ENCODE results near the gene PRCD. TPM values are rescaled to one million over a fixed set of nuclear protein-coding genes. Genes with fewer than 3 reads are reported as not detected.

The PRCD gene
- total and polyA plus RNA-seq, 2 donors (not counting 1 experiment from before 2014, with no cell fraction given), result 18.0 to 30.6 TPM

DNA sequence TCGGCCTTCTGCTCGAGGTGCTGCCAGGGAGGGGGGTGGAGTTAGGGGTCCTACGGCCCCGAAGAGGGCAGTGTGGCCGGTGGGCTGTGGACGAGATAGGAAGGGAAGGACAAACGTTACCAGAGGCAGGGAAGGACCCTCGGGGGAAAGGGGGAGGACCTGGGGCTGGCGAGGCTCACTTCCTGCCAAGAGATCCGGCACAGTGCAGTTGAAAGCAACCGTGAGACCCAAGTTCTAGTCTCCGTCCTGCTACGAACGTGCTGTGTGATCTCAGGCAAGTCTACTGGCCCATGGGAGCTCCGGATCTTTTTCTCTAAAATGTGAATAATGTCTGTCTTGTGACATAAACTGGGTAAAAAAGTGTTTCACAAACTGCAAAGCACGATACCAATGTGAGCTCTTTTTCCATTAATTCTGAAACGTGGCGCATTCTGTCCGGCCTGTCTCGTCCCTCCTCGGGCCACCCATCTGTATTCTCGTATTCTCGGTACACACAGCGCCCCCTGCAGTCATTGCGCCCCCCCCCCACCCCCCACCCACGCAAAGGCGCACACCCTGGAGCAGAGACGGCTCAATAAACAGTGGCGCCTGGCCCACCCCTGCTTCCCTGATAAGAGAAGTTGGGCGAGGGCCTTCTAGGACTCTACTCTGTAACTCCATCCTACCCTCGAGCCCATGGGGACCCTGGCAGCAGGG lies 11.2 kb upstream of the PRCD start:
- Histone ChIP-seq H3K27me3 (replicated peaks in 1 of 4; ENCODE audit: control extremely low read depth in 1 of 4, control insufficient read depth in 3 of 4, insufficient read depth in 4 of 4, low read length in 3 of 4) (no peaks in the 10 kb centered on the region), H3K9ac (ENCODE audit: low read length) (peak overlapping the region; percentile 77), H3K4me3 (ENCODE audit: control extremely low read depth in 1 of 5, extremely low read depth in 1 of 5, insufficient read depth in 1 of 5, low read depth in 2 of 5, low read length in 4 of 5) (peak overlapping the region; percentile 11 to 77 (median 70)), H3K79me2 (ENCODE audit: control insufficient read depth, insufficient read depth, low read length) (peaks cover 40% of the 10 kb centered on the region), H3K9me3 (ENCODE audit: control extremely low read depth in 1 of 3, control insufficient read depth in 2 of 3, insufficient read depth in 1 of 3, low read length in 2 of 3) (no peaks in the 10 kb centered on the region), H3K4me2 (replicated peaks; ENCODE audit: low read depth, low read length, poor library complexity, severe bottlenecking) (peak overlapping the region; percentile 98), H3K27ac (ENCODE audit: low read length in 2 of 2) (peak overlapping the region; percentile 97 to 99), H4K20me1 (ENCODE audit: control insufficient read depth, insufficient read depth, low read length, poor library complexity, severe bottlenecking) (no peaks in the 10 kb centered on the region), H2AFZ (ENCODE audit: insufficient read depth, low read depth, low read length, poor library complexity, severe bottlenecking) (peak overlapping the region; percentile 72), H3K36me3 (replicated peaks in 1 of 2; ENCODE audit: control extremely low read depth in 1 of 2, control insufficient read depth in 1 of 2, extremely low read depth in 1 of 2, insufficient read depth in 2 of 2, low read length in 1 of 2) (no peaks in the 10 kb centered on the region), H3K4me1 (ENCODE audit: control insufficient read depth in 2 of 2, insufficient read depth in 2 of 2, low read length in 2 of 2) (peaks cover 48 to 57% of the 10 kb centered on the region in 2 donors)
- H3K9me3 Mint-ChIP-seq (ENCODE audit: insufficient read depth), result no peaks in the 10 kb centered on the region
- TF ChIP-seq, protein P1, sequence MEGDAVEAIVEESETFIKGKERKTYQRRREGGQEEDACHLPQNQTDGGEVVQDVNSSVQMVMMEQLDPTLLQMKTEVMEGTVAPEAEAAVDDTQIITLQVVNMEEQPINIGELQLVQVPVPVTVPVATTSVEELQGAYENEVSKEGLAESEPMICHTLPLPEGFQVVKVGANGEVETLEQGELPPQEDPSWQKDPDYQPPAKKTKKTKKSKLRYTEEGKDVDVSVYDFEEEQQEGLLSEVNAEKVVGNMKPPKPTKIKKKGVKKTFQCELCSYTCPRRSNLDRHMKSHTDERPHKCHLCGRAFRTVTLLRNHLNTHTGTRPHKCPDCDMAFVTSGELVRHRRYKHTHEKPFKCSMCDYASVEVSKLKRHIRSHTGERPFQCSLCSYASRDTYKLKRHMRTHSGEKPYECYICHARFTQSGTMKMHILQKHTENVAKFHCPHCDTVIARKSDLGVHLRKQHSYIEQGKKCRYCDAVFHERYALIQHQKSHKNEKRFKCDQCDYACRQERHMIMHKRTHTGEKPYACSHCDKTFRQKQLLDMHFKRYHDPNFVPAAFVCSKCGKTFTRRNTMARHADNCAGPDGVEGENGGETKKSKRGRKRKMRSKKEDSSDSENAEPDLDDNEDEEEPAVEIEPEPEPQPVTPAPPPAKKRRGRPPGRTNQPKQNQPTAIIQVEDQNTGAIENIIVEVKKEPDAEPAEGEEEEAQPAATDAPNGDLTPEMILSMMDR (IDR thresholded peaks at IDR 0.05), result peak; percentile 19
- TF ChIP-seq EZH2 (IDR thresholded peaks at IDR 0.05; ENCODE audit: borderline replicate concordance, insufficient read depth, low read depth, low read length, poor library complexity, severe bottlenecking), result no peak
- peaks cover 53% of the 10 kb centered on the region for H3K4me1 Mint-ChIP-seq
- H3K27me3 Mint-ChIP-seq, result no peaks in the 10 kb centered on the region
- DNase-seq (peak; percentile 65), ATAC-seq (ENCODE audit: low read depth) (peak; percentile 11)
- peak overlapping the region; percentile 84 for H3K4me3 Mint-ChIP-seq
- intact Hi-C loops (cut with micrococcal nuclease), result loop anchor here (1.0 to 5.0 kb wide), 4 partner anchors 19 to 198 kb away; partner anchors contain the start of genes JMJD6 and METTL23
- 27% methylated on average over 23 of the region's 31 CpGs for WGBS (ENCODE audit: insufficient coverage)
- POLR2A ChIA-PET, result interaction anchor here (0.5 to 2.9 kb wide), 20 partner anchors 8 to 1828 kb away, joined by 3 to 31 read pairs (median 6); partner anchors contain the start of genes FDXR, PRCD, RHBDF2 and ST6GALNAC2
- H3K27ac Mint-ChIP-seq, result peak overlapping the region; percentile 90
- CTCF ChIA-PET, result interaction anchor here (0.6 to 5.2 kb wide), 21 partner anchors 9 to 183 kb away, joined by 3 to 52 read pairs (median 5); partner anchors contain the start of genes AANAT, CYGB and PRCD
